ENCODE data around the gene KCNIP4. TPM values are rescaled to one million over a fixed set of nuclear protein-coding genes. Genes with fewer than 3 reads are reported as not detected.

Gene KCNIP4
- total RNA-seq, 1 donor from 2014 or later = 0.39 TPM

DNA sequence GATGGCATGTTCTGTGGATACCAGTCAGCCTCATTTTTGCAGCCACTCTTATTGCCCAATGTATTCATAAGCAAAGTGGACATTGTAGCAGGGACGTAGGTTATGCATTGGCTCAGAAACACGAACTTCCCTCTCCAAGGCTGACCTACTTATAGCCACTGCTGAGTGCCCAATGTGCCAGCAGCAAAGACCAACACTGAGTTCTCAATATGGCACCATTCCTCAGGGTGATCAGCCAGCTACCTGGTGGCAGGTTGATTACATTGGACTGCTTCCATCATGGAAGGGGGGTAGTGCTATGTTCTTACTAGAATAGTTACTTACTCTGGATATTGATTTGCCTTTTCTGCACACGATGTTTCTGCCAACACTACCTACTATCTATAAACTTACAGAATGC is 306.9 kb downstream of the KCNIP4 start:
- H4K20me1 ChIP-seq (ENCODE audit: low read depth) = no peaks in the 10 kb centered on the region
- H3K27ac ChIP-seq = no peak overlapping the region
- no peak for TF ChIP-seq EZH2phosphoT487 (IDR thresholded peaks at IDR 0.05)
- TF ChIP-seq, protein P1, sequence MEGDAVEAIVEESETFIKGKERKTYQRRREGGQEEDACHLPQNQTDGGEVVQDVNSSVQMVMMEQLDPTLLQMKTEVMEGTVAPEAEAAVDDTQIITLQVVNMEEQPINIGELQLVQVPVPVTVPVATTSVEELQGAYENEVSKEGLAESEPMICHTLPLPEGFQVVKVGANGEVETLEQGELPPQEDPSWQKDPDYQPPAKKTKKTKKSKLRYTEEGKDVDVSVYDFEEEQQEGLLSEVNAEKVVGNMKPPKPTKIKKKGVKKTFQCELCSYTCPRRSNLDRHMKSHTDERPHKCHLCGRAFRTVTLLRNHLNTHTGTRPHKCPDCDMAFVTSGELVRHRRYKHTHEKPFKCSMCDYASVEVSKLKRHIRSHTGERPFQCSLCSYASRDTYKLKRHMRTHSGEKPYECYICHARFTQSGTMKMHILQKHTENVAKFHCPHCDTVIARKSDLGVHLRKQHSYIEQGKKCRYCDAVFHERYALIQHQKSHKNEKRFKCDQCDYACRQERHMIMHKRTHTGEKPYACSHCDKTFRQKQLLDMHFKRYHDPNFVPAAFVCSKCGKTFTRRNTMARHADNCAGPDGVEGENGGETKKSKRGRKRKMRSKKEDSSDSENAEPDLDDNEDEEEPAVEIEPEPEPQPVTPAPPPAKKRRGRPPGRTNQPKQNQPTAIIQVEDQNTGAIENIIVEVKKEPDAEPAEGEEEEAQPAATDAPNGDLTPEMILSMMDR (IDR thresholded peaks at IDR 0.05) = no peak
- TF ChIP-seq EZH2 (IDR thresholded peaks at IDR 0.05) = no peak

DNA sequence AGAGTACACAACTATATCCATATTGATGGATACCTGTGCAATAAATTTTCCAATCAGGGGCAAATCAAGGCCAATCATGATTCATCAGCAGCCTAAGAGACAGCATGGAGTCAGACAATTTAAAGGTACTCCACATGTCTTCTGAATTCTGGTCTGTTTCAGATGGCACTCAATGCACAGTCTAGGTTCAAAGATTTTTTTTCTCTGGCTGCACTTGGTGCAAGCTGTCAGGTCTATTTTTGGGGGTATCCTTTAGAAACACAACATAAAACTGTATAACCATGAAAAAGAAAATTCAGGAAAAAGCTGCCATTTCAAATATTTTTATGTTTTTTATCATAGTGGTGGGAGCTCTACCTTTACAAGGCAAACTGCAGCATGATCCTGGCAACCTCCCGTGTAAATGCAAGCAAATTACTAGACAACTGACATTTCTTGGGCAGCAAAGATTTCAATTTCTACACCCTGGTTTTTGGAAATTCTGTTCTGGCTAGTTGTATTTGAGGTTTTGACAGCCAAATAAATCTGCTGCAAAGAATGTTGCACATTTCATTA is 310.3 kb downstream of the KCNIP4 start:
- TF ChIP-seq EZH2 (IDR thresholded peaks at IDR 0.05) (no peak), EZH2phosphoT487 (IDR thresholded peaks at IDR 0.05) (no peak)
- TF ChIP-seq, protein P1 (IDR thresholded peaks at IDR 0.05) = no peak
- H3K36me3 Mint-ChIP-seq = no peaks in the 10 kb centered on the region
- H3K4me1 ChIP-seq = no peaks in the 10 kb centered on the region
- no peak overlapping the region for H2AFZ ChIP-seq (replicated peaks)
- H3K4me3 ChIP-seq = no peak overlapping the region
- H3K27me3 Mint-ChIP-seq (ENCODE audit: insufficient read depth, low read depth) = peaks cover 4% of the 10 kb centered on the region
- H3K27ac ChIP-seq = no peak overlapping the region
- no peak overlapping the region for H3K9ac ChIP-seq
- no peaks in the 10 kb centered on the region for H3K4me1 Mint-ChIP-seq
- H3K79me2 ChIP-seq (ENCODE audit: low read depth) = no peaks in the 10 kb centered on the region
- no peaks in the 10 kb centered on the region for H3F3A ChIP-seq (ENCODE audit: low read depth)
- H3K4me3 Mint-ChIP-seq = no peak overlapping the region
- H3K36me3 ChIP-seq = no peaks in the 10 kb centered on the region
- no peak overlapping the region for H3K4me2 ChIP-seq
- no peak for DNase-seq (ENCODE audit: low spot score)
- no peaks in the 10 kb centered on the region for H3K9me3 ChIP-seq (ENCODE audit: low read depth)
- no peaks in the 10 kb centered on the region for H3K9me3 Mint-ChIP-seq
- H3K27me3 ChIP-seq = no peaks in the 10 kb centered on the region
- no peaks in the 10 kb centered on the region for H4K20me1 ChIP-seq (ENCODE audit: low read depth)
- no peak overlapping the region for H3K27ac Mint-ChIP-seq

More for the DNA sequence above, 306.9 kb downstream of the KCNIP4 start:
- H3F3A ChIP-seq (ENCODE audit: low read depth) = no peaks in the 10 kb centered on the region
- DNase-seq (ENCODE audit: low spot score) = no peak
- no peak overlapping the region for H3K9ac ChIP-seq
- no peaks in the 10 kb centered on the region for H3K9me3 ChIP-seq (ENCODE audit: low read depth)
- Mint-ChIP-seq H3K36me3 (no peaks in the 10 kb centered on the region), H3K27ac (no peak overlapping the region), H3K27me3 (ENCODE audit: insufficient read depth, low read depth) (peaks cover 4% of the 10 kb centered on the region), H3K9me3 (no peaks in the 10 kb centered on the region), H3K4me1 (no peaks in the 10 kb centered on the region), H3K4me3 (no peak overlapping the region)
- H2AFZ ChIP-seq (replicated peaks) = no peak overlapping the region
- H3K4me2 ChIP-seq = no peak overlapping the region
- H3K27me3 ChIP-seq = no peaks in the 10 kb centered on the region
- no peaks in the 10 kb centered on the region for H3K36me3 ChIP-seq
- H3K4me3 ChIP-seq = no peak overlapping the region
- H3K79me2 ChIP-seq (ENCODE audit: low read depth) = no peaks in the 10 kb centered on the region
- no peaks in the 10 kb centered on the region for H3K4me1 ChIP-seq

DNA sequence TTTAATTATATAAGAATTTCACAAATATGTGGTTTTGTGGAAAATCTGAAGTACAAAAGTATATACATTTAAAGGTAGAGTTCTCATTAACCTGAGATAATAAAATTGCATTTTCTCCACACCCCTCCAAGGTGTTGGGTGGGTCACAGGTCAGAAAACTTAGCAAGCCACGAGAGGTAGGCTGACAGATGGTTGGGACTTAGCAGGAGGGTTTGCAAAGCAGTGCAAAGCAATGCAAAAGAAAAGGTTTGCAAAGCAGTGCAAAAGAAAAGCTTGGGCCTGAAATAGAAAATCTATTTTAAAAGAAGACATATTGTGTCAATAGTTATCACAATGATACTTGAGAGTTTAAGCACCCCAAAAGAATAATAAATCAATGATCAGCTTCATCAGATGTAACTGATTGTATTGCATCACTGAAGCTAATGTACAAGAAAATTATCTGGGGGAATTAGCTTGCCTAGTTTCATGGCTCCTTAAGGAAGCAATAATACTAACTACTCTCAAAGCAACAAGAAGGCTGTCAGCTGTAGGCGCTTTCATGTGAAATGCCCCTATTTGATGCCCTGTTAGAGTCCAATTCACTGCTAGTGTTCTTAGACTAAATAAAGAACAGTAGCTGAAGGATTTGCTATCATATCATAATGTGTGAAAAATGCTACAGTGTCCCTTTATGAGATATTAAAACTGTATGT is 319.5 kb downstream of the KCNIP4 start:
- Histone ChIP-seq H3K79me2 (ENCODE audit: low read depth) (no peaks in the 10 kb centered on the region), H3K36me3 (no peaks in the 10 kb centered on the region), H3K4me1 (no peaks in the 10 kb centered on the region), H3K27me3 (no peaks in the 10 kb centered on the region), H3K27ac (no peak overlapping the region), H3K9ac (no peak overlapping the region), H2AFZ (replicated peaks) (no peak overlapping the region), H3K4me2 (no peak overlapping the region), H4K20me1 (ENCODE audit: low read depth) (no peaks in the 10 kb centered on the region), H3K9me3 (ENCODE audit: low read depth) (no peaks in the 10 kb centered on the region), H3K4me3 (no peak overlapping the region), H3F3A (ENCODE audit: low read depth) (no peaks in the 10 kb centered on the region)
- no peaks in the 10 kb centered on the region for H3K9me3 Mint-ChIP-seq
- DNase-seq (ENCODE audit: low spot score) = no peak
- H3K4me3 Mint-ChIP-seq = no peak overlapping the region
- no peak overlapping the region for H3K27ac Mint-ChIP-seq
- H3K36me3 Mint-ChIP-seq = no peaks in the 10 kb centered on the region
- H3K27me3 Mint-ChIP-seq (ENCODE audit: insufficient read depth, low read depth) = no peaks in the 10 kb centered on the region
- H3K4me1 Mint-ChIP-seq = no peaks in the 10 kb centered on the region
- TF ChIP-seq EZH2phosphoT487 (IDR thresholded peaks at IDR 0.05) (no peak), EZH2 (IDR thresholded peaks at IDR 0.05) (no peak)
- TF ChIP-seq, protein P1 (IDR thresholded peaks at IDR 0.05) = no peak
